Stimulated activated CD8-positive, alpha-beta memory T cell treated with anti-CD3 and anti-CD28 coated beads, Interleukin-7, amount 100 ng/mL, for 24 hours (primary cell): ENCODE data around the gene GNG2.
A peak's percentile ranks its signal among the peaks of the same experiment; 100 is the strongest.

Source experiments
- DNase-seq: peaks from one replicate; pipeline ENCODE4 v3.0.0-alpha.2; 2020; ENCODE audit warnings: low read depth

The GNG2 gene

DNA sequence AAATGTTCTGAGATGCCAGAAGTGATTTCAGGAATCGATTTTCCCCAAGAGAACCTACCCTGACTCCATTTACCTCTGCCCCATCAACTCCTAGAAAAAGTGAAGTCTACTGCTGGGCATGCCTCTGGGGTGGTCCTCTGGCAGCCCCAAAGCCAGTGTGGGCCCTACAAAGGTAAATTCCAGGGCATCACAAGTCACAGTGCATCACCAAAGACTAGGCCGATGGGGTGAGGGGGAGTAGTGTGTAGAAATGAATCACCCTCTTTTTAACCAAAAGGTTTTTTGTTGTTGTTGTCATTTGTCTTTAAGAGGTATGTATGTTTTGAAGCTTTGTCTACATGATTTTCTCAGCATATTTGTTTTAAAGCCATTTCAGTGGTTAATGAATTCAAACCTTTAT lies 82.6 kb downstream of the GNG2 start:
- no peak for DNase-seq

DNA sequence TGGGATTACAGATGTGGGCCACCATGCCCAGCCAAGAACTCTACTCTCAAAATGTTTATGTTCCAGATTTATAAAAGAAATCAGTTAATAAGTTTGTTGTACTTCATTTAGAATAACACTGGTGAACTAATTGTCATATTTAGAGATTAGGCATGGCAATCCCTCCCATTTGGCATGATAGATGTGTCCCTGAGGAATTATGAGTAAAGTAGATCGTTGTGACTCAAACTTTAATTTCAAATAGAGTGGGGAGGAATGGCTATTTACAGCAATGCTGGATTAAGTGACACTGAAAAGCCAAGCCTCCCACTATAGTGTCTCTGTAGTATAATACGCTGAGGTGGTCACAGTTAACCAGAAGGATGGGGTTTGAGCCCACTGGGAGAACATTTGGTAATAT lies 89.6 kb downstream of the GNG2 start:
- DNase-seq: no peak

DNA sequence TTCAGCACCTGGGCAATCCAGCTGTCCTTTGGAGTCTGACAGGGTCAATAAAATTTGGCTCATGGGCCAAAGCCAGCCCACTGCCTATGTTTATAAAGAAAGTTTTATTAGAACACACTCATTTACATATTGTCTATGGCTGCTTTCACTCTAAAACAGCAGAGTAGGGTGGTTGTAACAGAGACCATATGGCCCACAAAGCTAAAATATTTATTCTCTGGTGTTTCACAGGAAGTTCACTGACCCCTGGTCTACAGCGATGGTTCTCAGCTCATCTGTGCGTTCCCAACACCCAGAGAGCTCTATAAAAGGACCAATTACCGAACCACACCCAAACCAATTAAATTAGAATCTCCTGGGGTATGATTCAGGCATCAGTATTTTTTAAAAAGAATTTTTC lies 91.2 kb downstream of the GNG2 start:
- DNase-seq: no peak

DNA sequence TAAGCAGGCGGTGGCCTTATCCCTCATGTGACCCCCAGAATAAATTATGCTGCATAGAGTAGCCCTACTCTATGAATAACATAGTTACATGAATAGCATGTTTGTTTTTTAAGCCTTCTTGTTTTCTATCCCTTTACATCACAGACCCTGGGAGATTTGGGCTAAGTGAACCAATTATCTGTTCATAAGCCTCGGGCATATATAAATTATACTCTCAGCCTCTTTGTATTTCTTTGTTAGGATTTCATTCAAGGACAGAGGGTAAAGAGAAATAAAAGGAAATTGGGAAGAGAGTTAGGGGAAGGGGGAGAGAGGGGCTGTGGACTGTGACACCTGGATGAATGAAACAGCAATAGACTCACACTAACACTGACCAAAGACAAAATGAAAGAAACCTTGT lies 93.6 kb downstream of the GNG2 start:
- no peak for DNase-seq

DNA sequence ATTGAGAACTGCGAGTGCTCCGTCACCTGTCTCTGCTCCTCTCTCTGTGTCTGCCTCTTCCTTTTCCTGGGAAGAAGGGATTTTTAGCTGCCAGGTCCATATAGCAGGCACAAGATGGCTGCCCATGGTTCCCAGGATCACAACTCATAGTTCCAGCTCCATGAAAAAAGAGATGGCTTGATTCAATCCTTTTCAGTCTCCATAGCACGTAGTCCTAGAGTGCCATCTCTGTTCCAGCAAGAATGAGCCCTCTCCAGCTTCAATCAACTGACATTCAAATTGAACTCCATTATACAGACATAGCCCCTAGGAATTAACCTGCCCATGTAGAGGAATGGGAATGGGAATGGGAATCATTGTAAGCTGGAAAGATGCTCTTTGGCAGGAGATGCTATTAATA lies 94.2 kb downstream of the GNG2 start:
- no peak for DNase-seq

DNA sequence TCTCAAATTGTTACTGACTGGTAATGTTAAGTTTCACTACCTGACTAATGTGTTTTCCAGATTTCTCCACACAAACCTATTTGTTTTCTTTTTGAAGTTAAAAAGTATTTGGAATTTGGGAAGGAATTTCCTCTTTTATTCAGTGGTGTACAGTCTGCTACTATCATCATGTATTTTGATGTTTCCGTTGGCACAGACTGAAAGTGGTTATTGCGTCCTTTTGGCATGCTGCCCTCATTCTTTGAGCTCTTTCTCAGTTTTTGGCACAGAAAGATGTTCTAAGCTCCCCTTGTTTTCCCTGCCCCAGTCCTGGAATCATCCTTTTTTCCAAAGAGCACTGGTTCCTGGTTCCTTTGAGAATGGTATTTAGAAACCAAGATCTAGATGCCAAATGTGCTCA lies 97.5 kb downstream of the GNG2 start:
- no peak for DNase-seq

DNA sequence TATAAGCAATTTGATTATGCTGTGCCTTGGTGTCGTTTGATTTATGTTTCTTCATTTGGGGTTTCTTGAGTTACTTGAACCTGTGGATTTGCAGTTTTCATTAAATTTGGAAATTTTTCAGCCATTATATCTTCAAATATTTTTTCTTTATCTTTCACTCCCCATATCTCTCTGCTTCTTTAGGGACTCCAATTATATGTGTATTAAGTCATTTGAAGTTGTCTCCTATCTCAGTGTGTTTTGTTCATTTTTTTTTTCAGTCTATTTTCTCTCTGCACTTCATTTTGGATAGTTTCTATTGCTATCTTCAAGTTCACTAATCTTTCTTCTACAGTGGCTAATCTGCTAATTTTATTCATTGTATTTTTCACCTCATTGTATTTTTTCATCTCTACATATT lies 99.5 kb downstream of the GNG2 start:
- DNase-seq: no peak

DNA sequence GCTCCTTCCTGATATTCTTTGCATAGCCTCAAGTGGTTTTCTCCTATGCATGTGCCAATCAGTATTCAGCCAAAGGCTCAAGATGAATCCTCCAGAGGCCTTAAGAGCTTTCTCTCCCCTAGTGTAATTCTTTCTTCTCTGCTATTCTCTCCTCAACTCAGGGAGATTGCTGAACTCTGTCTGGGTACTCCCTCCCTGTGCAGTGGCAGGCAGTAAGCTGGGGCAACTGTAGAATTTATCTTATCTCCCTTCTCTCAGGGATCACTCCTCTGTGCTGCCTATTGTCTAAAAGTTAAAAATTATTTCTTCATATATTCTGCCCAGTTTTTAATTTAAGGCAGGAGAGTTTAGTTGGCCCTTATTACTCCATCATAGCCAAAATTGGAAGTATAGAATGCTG lies 100.5 kb downstream of the GNG2 start:
- no peak for DNase-seq

DNA sequence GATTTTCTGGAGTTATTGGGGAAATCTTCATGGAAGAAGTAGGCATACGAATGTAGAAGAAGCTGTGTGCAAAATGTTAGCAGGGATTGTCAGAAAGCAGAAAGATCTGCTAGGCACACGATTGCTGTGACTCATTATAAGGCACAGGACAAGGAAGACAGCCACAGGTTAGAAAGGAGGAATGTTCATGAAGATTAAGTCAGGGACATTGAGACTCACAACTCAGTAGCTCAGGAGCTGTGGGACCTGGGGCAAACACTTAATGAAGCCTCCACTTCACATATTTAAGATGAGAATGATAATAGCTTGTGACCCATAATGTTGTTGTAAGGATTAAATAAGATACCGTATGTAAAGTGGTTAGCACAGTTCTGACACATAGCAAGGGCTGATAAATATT lies 102.3 kb downstream of the GNG2 start:
- no peak for DNase-seq

DNA sequence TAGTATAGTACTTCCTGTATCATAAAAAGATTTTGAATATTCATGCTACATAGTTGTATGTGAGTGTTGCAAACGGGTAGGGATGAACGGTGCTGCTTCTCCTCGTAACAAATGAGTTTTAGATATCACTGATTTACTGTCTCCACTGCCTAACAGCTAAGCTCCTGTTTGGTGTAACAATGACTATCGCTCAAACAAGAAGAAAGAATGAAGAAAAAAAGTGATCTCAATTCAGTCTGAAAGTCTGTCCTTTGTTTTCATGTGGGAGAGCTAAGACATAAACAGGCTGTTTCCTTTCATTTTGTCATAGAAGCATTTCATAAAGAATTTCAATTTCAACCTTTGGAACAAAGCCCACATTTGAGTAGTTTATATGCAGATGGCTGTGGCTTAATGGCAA lies 102.9 kb downstream of the GNG2 start:
- no peak for DNase-seq

DNA sequence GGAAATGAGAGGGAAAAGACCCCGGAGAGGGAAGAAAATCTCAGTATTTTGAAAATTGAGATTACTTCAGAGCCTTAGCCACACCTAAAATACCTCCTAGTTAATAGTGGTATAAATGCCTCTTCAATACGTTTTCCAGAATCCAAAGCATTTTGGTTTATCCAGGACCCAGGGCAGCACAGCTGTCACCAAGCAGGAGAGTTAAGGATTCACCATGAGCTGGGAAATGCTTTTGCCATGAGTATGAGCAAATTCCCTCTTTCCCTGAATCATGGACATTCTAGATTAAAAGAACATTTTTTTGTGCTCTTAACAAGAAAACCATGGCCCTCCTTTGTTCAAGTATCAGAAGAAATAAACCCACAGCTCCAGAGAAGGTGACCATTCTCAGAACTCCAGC lies 107.1 kb downstream of the GNG2 start:
- DNase-seq: no peak

DNA sequence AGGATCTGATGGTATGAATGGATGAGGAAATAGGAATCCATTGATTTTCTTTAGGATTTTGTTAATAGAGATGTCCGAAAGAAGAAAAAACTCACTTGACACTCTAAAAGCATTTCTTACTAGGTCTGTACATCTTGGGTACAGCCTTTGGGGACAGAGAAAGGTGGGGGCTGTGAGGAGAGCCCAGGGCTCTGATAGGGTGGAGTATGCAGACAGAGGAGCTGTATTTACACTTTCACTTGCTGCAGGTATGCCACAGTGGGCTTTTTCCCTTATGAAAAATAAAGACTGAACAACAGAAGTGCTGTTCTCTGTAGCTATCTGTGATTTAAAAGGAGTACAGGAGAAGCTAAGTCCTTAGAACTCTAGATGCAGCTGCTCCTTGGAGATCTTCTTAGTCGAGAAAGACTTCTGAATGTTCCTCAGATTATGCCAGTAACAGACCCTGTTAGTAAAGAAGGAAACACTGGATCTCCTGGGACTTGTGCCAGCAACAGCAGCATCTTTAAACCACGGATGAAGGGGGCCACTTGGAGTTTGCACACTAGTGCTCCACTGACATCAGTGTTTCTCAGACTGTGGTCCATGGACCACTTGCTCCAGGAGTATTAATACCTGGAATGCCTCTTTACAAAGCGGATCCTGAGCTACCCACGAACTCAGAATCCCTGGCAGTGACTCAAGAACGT lies 109.6 kb downstream of the GNG2 start:
- no peak for DNase-seq

DNA sequence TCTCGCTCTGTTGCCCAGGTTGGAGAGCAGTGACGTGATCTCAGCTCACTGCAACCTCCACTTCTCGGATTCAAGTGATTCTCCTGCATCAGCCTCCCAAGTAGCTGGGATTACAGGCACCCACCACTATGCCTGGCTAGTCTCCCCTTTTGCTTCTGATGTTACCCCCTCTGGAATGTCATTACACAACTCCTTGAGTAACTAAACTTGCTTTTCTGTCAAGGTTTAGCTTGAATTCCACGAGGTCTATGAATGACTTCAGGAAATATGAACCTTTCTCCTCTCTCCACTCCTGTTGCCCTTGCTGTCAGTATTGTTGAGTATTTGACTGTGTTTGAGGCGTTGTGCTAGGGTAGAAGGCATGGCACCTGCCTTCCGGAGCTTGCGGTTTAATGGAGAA lies 112.2 kb downstream of the GNG2 start:
- no peak for DNase-seq

DNA sequence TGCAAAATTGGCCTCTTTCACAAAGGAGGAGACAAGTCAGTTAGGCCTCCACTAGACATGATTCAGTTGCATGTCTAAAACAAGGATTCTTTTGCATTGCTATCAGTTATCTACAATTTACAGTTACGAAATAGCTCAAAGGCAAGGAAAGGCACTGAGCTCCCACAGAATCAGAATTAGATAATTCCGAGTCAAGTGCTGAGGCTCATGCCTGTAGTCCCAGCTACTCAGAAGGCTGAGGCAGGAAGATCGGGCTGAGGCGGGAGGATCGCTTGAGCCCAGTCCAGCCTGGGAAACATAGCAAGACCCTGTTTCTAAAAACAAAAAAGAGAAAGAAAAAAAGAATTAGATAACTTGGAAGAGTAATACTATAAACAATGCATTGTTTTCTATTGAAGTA lies 116.7 kb downstream of the GNG2 start:
- no peak for DNase-seq

DNA sequence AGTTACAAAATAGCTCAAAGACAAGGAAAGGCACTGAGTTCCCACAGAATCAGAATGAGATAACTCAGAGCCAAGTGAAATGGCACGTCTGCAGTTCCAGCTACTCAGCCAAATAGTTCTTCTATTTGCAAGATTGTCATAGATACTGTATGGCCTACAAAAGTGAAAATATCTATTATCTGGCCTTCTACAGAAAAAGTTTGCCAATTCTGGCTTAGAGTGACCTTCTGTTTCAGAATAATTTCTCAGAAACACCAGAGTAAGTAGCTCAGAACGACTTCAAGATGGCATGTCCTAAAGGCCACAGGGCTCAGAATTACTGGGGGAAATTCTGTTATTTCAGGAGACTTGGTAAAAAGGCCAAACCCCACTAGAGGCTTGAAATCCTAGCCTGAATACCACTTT lies 118.3 kb downstream of the GNG2 start:
- DNase-seq: no peak

DNA sequence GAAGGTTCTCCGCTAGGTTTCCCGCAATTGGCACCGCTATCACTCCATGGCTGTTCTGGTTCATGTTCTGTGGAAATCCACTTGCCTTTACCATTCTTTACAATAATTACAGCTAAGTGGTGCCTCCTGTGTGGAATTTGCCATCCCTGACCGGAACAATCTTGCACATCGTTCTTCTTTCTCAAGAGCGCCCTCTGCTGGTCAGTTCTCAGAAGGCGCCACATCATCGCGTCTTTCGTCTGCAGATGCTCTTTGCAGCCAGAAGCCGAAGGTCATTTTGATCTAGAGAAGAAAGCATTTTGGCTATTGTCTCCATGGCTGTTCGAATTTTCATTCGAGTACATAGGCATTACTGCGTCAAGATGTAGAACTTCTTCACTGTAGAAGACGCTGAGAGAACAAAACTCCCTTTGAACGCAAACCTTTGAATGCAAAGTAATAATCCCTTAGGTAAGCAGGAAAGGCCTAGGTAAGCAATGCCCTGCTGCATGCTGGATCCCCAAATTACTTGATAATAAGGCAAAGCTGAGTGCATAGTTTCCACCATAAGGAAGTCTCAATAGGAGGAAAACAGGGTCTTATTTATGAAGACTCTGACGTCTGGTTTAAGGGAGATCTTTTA lies 118.8 kb downstream of the GNG2 start:
- DNase-seq: peak; percentile 69

DNA sequence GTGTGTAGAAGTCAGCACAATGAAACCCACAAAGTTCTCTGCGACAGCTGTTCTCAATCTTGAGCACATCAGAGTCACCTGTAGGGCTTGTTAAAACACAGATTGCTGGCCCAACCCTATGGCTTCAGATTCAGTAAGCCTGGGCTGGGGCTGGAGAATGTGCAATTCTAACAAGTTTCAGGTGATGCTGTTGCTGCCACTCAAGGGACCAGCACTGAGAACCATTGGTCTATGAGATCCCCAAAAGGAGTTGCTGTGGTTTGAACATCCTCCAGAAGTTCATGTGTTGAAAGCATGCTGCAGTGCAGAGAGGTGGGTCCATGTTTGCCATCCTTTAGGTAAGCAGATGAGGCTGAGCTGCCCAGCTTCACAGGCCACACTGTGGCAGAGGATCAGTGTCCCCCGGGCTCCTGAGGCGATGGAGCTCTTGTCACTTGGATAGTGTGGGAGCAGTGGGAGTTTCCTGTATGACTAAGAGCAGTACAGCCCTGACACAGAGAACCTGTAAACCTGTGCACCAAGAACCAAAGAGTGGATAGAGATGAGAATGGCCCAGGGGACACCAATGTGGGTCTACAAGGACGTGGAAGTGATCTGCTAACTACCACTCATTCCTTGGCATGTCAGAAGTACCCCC lies 120.9 kb downstream of the GNG2 start:
- DNase-seq: no peak

DNA sequence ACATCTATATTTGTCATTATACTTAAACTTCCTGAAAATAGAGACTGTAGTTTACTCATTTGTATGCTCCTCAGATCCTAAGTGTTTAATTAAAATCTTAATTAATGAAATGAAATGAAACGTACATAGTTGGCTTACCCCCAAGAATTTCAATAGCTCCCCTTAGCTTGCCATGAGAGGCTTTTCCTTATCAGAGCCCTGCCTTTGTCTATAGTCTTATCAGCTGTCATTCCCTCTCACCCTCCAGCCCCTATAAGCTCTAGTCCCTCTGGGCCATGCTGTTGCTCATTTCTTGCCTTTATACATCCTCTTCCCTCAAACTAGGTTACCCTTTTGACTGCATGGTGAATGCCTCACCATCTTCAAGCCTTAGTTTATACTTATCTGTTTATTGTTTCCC lies 127.8 kb downstream of the GNG2 start:
- DNase-seq: no peak

DNA sequence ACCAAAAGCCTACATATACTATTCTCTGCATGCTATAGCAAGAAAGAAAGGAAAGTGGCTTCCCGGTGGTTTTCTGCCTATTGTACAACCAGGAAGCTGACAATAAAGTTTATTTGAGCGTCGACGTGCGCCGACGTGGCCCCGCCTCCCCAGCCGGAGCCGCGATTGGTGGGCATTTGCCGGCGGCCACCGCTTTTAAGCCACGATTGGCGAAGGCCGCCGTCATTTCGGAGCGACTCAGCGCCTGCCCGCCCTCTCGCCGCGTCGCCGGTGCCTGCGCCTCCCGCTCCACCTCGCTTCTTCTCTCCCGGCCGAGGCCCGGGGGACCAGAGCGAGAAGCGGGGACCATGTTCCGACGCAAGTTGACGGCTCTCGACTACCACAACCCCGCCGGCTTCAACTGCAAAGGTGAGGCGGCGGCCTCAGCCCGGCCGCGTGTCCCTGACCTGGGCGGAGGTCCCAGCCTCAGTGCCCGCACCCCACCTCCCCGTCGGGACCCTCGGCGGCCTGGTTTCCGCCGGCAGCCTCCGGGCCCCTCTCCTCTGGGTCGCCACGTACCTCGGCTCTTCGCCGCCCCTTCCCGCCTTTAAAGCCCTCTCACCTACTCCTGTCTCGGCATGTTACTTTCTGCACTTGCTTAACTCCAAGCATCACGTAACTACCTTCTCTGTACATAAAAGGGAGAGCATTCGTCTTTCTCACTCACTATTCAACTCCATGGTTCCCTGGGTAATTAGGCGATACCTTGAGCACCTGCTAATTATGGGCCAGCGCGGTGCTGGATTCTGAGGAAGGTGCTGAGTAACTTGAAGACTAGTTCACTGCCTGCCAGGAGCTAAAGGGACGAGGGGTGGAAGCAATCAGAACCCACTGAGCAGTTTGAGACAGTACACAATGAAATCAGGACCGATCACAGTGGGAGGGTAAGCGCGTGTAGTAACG lies 129.2 kb downstream of the GNG2 start, which contains the start of gene RTRAF:
Gene RTRAF, plus strand, starts transcription at position 254 of the 942 bp plus-strand sequence. Its CDS starts 94 bp downstream, at position 348.
- peak; percentile 74 for DNase-seq

DNA sequence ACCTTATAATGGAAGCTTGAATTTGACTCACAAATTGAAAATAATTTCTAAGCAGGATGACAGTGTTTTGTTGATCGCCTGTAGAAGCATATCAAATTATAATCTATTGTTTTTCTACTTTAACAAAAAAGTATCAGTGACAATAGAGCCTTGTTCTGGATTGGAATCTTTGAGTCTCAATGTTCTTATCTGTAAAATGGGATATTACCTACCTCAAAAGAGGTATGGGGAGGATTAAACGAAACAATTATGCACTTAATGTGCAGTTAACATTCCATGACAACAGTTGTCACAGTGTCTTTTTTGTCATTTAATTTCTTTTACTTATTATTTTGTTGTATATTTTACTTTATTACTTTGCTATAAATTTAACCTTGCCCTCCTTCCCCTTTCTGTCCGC lies 130.1 kb downstream of the GNG2 start:
- DNase-seq: no peak

DNA sequence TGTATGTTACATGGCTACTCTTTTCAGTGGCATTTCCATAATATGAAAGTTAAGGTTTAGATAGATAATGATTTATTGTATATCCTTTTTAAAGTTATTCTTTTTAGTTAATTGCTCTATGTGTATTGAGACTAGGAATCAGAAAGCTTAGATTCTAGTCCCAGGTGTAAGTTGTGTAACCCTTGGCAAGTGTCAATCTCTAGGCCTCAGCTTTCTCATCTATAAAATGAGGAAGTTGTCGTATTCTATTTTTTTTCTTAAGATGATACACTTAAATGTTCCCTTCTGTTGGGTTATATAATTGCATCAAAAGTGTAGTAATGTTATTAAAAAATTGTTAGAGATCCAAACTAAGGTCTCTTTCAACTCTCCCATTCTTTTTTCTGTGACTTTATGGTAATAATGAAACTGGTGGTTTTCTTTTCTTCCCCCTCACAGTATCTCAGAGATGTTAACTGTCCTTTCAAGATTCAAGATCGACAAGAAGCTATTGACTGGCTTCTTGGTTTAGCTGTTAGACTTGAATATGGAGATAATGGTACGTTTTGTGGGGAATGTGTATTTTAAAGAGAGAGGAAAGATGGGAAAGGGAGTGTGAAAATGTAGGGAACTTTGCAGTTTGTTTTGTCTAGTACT lies 133.0 kb downstream of the GNG2 start:
- no peak for DNase-seq

DNA sequence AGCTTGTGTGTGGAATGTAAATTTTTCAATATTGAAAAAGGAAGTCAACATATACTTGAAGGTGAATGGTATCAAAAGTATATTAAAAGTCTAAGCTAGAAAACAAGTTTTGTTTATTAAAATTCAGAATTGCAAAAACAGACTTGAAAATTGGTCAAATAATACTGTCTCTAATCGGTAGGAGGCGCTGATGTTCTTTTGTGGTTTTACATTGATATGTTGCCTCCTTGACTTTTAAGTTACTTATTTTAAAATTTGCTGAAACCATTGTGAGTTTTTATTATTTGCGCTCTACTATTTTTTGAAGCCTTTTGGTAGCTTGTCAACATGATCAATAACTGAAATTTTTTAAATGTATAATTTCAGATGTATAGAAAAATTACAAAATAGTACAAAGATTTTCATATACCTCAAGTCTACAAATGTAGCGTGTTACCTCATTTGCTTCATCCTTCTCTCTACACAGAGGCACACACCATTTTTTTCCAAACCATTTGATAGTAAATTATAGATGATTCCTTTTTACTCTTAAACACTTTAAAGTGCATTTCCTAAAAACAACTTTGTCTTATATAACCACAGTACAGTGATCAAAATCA lies 135.8 kb downstream of the GNG2 start:
- DNase-seq: no peak
